CD14-positive monocyte (primary cell): Measurements from ENCODE around the gene PLEKHG4. TPM values are rescaled to one million over a fixed set of nuclear protein-coding genes. Genes with fewer than 3 reads are reported as not detected.

Source experiments
- DNase-seq, 3 donors: peaks; one replicate each; pipeline ENCODE4 v3.0.0-alpha.2; 2011 to 2022
- H2AFZ ChIP-seq: 2 replicates; pipeline ENCODE4 v1.6.0; 2012; ENCODE audit warnings: mild to moderate bottlenecking, low read depth, low read length, inconsistent platforms; ENCODE audit not compliant: insufficient read depth, poor library complexity, severe bottlenecking
- H3K27ac ChIP-seq, 2 donors: 1 replicate in 1 of 2; 2 replicates in 1 of 2; pipeline ENCODE4 v1.5.1; 2012 to 2013; ENCODE audit warnings: low read length in 2 of 2, control low read depth in 1 of 2, inconsistent platforms in 1 of 2, low read depth in 1 of 2, mild to moderate bottlenecking in 1 of 2
- H3K27me3 ChIP-seq, 2 donors: one replicate each; pipeline versions ENCODE4 v1.6.0 to v1.6.1; 2011 to 2013; ENCODE audit warnings: low read length in 2 of 2; ENCODE audit not compliant: control insufficient read depth in 2 of 2, insufficient read depth in 2 of 2
- H3K36me3 ChIP-seq, 2 donors: replicated peaks in 1 of 2; 1 replicate in 1 of 2; 2 replicates in 1 of 2; pipeline versions ENCODE4 v1.5.1 to v1.6.1; 2012 to 2013; ENCODE audit warnings: low read length in 2 of 2, control low read depth in 1 of 2, inconsistent platforms in 1 of 2, mild to moderate bottlenecking in 1 of 2; ENCODE audit not compliant: insufficient read depth in 2 of 2, control insufficient read depth in 1 of 2
- H3K4me1 ChIP-seq, 2 donors: 1 replicate in 1 of 2; 2 replicates in 1 of 2; pipeline versions ENCODE4 v1.5.1 to v1.6.1; 2012 to 2013; ENCODE audit warnings: low read length in 2 of 2, control low read depth in 1 of 2, inconsistent platforms in 1 of 2, mild to moderate bottlenecking in 1 of 2, moderate library complexity in 1 of 2; ENCODE audit not compliant: insufficient read depth in 2 of 2, control insufficient read depth in 1 of 2
- H3K4me2 ChIP-seq: replicated peaks from 2 replicates; pipeline ENCODE3; 2012; ENCODE audit warnings: low read length, moderate library complexity, mild to moderate bottlenecking; ENCODE audit not compliant: poor library complexity, severe bottlenecking; ENCODE audit errors: extremely low read depth
- H3K4me3 ChIP-seq, 3 experiments: fragments of 200-600 bp in 1 of 3; sonication (generic) in 1 of 3; replicated peaks in 1 of 3; 1 replicate in 2 of 3; 2 replicates in 1 of 3; pipeline ENCODE4 v1.5.1; 2011 to 2013; ENCODE audit warnings: low read length in 3 of 3, mild to moderate bottlenecking in 3 of 3, control low read depth in 2 of 3, low read depth in 2 of 3, inconsistent platforms in 1 of 3, moderate library complexity in 1 of 3
- H3K79me2 ChIP-seq: 2 replicates; pipeline ENCODE4 v1.6.0; 2012; ENCODE audit warnings: mild to moderate bottlenecking, control low read depth, inconsistent platforms, low read length, moderate library complexity; ENCODE audit not compliant: insufficient read depth
- H3K9ac ChIP-seq: 2 replicates; pipeline ENCODE4 v1.6.0; 2017; ENCODE audit warnings: low read length, mild to moderate bottlenecking; ENCODE audit not compliant: insufficient read depth, poor library complexity, severe bottlenecking
- H3K9me3 ChIP-seq, 2 donors: replicated peaks in 1 of 2; 1 replicate in 1 of 2; 2 replicates in 1 of 2; pipeline versions ENCODE4 v1.5.1 to v1.6.1; 2012 to 2013; ENCODE audit warnings: low read length in 2 of 2, control low read depth in 1 of 2; ENCODE audit not compliant: control insufficient read depth in 1 of 2, insufficient read depth in 1 of 2
- H4K20me1 ChIP-seq: 2 replicates; pipeline ENCODE4 v1.6.0; 2012; ENCODE audit warnings: mild to moderate bottlenecking, low read length, control low read depth, moderate library complexity; ENCODE audit not compliant: insufficient read depth
- H3K27ac Mint-ChIP-seq, 7 donors: one replicate each; pipeline ENCODE4 v1.8.0; 2020; ENCODE audit warnings: mild to moderate bottlenecking in 7 of 7, mixed read lengths in 7 of 7, moderate library complexity in 6 of 7, inconsistent platforms in 2 of 7
- H3K27me3 Mint-ChIP-seq, 3 donors: one replicate each; pipeline ENCODE4 v1.8.0; 2021 to 2022; ENCODE audit warnings: low read depth in 3 of 3, mild to moderate bottlenecking in 3 of 3, mixed read lengths in 3 of 3, moderate library complexity in 3 of 3, inconsistent platforms in 1 of 3
- H3K36me3 Mint-ChIP-seq, 2 donors: one replicate each; pipeline ENCODE4 v1.8.0; 2020; ENCODE audit warnings: mixed read lengths in 2 of 2, inconsistent platforms in 1 of 2, mild to moderate bottlenecking in 1 of 2
- H3K4me1 Mint-ChIP-seq: one replicate; pipeline ENCODE4 v1.8.0; 2020; ENCODE audit warnings: mild to moderate bottlenecking, mixed read lengths
- H3K4me3 Mint-ChIP-seq, 2 donors: one replicate each; pipeline ENCODE4 v1.8.0; 2020; ENCODE audit warnings: mild to moderate bottlenecking in 2 of 2, mixed read lengths in 2 of 2, moderate library complexity in 1 of 2
- H3K9me3 Mint-ChIP-seq, 7 donors: one replicate each; pipeline ENCODE4 v1.8.0; 2020 to 2022; ENCODE audit warnings: mixed read lengths in 7 of 7, mild to moderate bottlenecking in 6 of 7, moderate library complexity in 6 of 7, inconsistent platforms in 2 of 7
- CTCF ChIP-seq: fragments of 200-600 bp; IDR thresholded peaks from one replicate; pipeline ENCODE4 v1.8.0; 2022; ENCODE audit warnings: antibody characterized with exemption, mild to moderate bottlenecking
- WGBS: methylation state at CpG from one replicate; pipeline ENCODE4 v1.1.5; 2013; ENCODE audit warnings: missing lambda C conversion rate; ENCODE audit not compliant: insufficient coverage; 5-methylcytosine and 5-hydroxymethylcytosine counted together
- intact Hi-C, 2 donors: fragments of 100-400 bp; cut with micrococcal nuclease; formaldehyde crosslinking; loops; one replicate each; pipeline versions ENCODE4 v1.15.0 to v1.15.1; 2023
- polyA plus RNA-seq, 3 donors: library from polyadenylated mRNA; depleted of rRNA in 1 of 3; unstranded in 2 of 3; stranded (reverse) in 1 of 3; fragments of 300-500 nt in 2 of 3; fragments of >200 nt in 1 of 3; fragmentation: Illumina TruSeq in 2 of 3; gene quantifications; 1 replicate in 2 of 3; 2 replicates in 1 of 3; pipeline ENCODE4 v1.2.3, GENCODE V29; 2012 to 2021

The PLEKHG4 gene
- polyA plus RNA-seq, 3 donors = 0.79 to 3.2 (median 3.0) TPM

- DNase-seq = peak in 1 of 3 donors; percentile 28
- Histone ChIP-seq H3K4me2 (no peak overlapping the region), H3K9me3 (no peaks in the 10 kb centered on the region), H3K27me3 (no peaks in the 10 kb centered on the region), H3K79me2 (no peaks in the 10 kb centered on the region), H3K36me3 (no peaks in the 10 kb centered on the region), H4K20me1 (no peaks in the 10 kb centered on the region), H2AFZ (no peak overlapping the region), H3K4me1 (no peaks in the 10 kb centered on the region), H3K4me3 (no peak overlapping the region), H3K27ac (no peak overlapping the region), H3K9ac (no peak overlapping the region)
- Mint-ChIP-seq H3K27ac (no peak overlapping the region), H3K36me3 (no peaks in the 10 kb centered on the region), H3K4me1 (peaks cover 2% of the 10 kb centered on the region), H3K4me3 (no peak overlapping the region), H3K9me3 (peaks cover 0 to 3% (median 1%) of the 10 kb centered on the region in 7 donors), H3K27me3 (peaks cover 5 to 17% (median 6%) of the 10 kb centered on the region in 3 donors)
- WGBS = 75% methylated on average over 4 of the region's 4 CpGs
- intact Hi-C loops = no loop called here
- peak; percentile 34 for TF ChIP-seq CTCF
These were observed 18.8 kb upstream of the PLEKHG4 start for GRCh38 chr16:67260426-67261063.

- Mint-ChIP-seq H3K36me3 (no peaks in the 10 kb centered on the region), H3K4me3 (no peak overlapping the region), H3K27ac (no peak overlapping the region), H3K27me3 (peaks cover 2 to 17% (median 7%) of the 10 kb centered on the region in 3 donors), H3K9me3 (peaks cover 0 to 2% (median 0%) of the 10 kb centered on the region in 7 donors), H3K4me1 (peaks cover 5% of the 10 kb centered on the region)
- TF ChIP-seq CTCF = no peak
- Histone ChIP-seq H2AFZ (no peak overlapping the region), H3K27me3 (no peaks in the 10 kb centered on the region), H4K20me1 (no peaks in the 10 kb centered on the region), H3K4me2 (no peak overlapping the region), H3K27ac (no peak overlapping the region), H3K36me3 (no peaks in the 10 kb centered on the region), H3K4me3 (no peak overlapping the region), H3K9me3 (no peaks in the 10 kb centered on the region), H3K4me1 (no peaks in the 10 kb centered on the region), H3K9ac (no peak overlapping the region), H3K79me2 (no peaks in the 10 kb centered on the region)
- intact Hi-C loops = no loop called here
- no peak for DNase-seq
- WGBS = 93% methylated on average over 3 of the region's 3 CpGs
These were observed 16.1 kb upstream of the PLEKHG4 start for GRCh38 chr16:67263201-67263600.
